GM12872 (cell line): Measurements from ENCODE around the gene TNFSF12.

Experiments
- TF ChIP-seq, protein P1 (sequence below): IDR thresholded peaks from 3 replicates; pipeline ENCODE4 v1.5.1; 2011; ENCODE audit warnings: low read depth, mild to moderate bottlenecking, low read length, moderate library complexity; ENCODE audit not compliant: insufficient read depth

Gene TNFSF12

DNA sequence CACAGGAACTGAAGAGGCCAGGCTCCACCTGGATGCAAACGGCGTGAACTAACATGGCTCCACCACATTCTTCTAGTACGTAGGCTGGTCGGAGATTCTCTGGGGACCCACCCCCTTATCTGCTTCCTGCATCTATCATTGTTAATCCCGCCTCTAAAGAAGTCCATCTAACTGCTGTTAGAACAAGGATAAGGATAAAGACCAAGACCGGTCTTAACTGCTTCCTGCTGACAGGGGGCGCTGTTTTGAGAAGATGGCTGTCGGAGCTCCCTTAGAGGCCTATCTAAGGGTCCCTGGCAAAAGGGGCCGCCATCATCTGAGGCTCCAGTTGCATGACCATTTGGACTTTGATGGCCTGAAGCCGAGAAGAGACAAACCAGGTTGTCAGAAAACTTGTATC, 25.8 kb upstream of the TNFSF12 start:
- TF ChIP-seq, protein P1, sequence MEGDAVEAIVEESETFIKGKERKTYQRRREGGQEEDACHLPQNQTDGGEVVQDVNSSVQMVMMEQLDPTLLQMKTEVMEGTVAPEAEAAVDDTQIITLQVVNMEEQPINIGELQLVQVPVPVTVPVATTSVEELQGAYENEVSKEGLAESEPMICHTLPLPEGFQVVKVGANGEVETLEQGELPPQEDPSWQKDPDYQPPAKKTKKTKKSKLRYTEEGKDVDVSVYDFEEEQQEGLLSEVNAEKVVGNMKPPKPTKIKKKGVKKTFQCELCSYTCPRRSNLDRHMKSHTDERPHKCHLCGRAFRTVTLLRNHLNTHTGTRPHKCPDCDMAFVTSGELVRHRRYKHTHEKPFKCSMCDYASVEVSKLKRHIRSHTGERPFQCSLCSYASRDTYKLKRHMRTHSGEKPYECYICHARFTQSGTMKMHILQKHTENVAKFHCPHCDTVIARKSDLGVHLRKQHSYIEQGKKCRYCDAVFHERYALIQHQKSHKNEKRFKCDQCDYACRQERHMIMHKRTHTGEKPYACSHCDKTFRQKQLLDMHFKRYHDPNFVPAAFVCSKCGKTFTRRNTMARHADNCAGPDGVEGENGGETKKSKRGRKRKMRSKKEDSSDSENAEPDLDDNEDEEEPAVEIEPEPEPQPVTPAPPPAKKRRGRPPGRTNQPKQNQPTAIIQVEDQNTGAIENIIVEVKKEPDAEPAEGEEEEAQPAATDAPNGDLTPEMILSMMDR, result peak; percentile 64

DNA sequence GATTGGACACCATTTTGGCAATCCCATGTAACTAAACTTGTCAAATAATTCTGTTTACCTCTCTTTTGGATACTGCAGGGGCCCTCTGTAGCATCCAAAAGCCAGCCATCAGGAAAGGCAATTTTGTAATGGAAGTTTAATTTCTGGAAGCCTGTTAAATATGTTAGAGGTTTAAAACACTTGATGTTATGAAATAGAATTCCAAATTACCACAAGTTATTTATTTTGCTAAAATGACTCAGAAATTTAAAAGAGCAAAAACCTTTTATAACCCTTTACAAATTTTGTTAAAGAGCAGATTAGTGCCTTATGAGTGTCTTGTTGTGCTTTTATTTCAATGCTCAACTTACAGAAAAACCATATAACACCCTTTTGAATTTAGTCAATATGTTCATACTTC, 20.0 kb upstream of the TNFSF12 start:
- TF ChIP-seq, protein P1, result no peak

DNA sequence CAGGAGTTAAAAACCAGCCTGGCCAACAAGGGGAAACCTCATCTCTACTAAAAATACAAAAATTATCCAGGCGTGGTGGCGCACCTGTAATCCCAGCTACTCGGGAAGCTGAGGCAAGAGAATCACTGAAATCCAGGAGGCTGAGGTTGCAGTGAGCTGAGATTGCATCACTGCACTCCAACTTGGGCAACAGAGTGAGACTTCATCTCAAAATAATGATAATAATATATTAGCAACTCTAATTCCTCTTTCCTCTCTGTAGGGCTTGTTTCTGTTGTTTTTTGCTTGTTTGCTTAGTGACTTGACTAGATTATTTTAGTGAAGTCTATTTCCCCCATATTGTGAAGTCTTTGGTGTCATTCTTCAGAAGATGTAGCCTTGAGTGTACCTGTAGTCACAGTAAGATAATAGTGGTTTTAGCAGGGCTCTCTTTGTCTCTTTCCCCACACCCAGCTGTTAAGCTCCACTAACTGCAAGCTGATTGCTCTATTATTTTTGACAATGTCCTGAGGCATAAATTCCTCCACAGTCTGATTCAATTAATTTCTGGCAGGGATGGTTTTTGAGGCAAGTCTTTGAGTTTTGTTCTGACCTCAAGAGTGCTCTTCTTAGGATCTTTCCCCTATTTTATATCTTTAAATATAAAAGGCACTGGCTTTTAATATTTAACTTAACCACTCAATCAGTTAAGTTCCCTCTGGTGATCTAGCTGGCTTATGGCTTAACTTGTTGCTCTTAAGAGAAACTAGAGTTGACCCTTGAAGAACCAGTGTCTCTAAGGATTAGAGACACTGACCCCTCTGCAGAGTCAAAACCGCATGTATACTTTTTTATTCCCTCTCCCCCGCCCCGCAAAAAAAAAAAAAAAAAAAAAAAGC, 18.6 kb upstream of the TNFSF12 start:
- TF ChIP-seq, protein P1, result no peak

DNA sequence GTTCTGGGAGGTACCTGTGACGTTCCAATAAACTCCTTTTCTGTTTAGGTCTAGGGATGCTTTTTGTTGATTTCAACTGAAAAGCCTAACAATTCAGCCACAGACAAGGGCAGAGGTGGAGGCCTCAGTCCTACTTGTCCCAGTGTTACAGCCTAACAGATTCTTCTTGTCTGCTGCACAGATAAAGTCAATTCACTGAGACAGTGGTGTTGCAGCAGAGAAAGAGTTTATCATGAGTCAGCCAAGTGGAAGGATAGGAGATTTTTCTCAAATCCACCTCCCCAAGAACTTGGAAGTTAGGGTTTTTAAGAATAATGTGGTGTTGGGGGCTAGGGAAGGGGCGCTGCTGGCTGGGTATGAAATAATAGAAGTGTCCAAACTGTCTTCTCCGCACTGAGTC, 10.8 kb upstream of the TNFSF12 start:
- TF ChIP-seq, protein P1, result no peak

DNA sequence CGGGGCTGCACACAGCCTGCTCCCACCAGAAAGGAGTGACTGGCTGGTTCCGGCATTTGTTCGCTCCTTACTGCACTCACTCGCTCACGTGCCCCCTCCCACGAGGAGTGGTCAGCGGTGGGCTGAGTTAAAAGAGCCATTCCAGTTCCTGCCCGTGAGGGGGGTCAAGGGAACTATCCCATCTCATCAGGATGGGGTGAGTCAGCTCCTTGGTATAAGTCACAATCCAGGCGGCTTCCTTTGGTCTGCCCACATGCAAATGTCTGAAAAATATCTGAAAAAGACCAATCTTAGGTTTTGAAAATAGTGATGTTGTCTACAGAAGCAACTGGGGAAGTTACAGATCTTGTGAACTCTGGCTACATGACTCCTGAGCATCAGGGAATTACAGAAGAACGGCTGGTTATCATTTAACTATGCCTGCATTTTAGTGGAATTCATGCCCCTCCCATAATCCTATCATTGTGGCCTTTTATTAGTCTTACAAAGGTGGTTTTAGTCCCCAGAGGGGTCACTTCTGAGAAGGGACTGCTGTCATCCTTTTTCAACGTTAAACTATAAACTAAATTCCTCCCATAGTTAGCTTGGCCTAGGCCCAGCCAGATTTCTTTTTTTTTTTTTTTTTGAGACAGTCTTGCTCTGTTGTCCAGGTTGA, 9.8 kb upstream of the TNFSF12 start:
- TF ChIP-seq, protein P1, result no peak

DNA sequence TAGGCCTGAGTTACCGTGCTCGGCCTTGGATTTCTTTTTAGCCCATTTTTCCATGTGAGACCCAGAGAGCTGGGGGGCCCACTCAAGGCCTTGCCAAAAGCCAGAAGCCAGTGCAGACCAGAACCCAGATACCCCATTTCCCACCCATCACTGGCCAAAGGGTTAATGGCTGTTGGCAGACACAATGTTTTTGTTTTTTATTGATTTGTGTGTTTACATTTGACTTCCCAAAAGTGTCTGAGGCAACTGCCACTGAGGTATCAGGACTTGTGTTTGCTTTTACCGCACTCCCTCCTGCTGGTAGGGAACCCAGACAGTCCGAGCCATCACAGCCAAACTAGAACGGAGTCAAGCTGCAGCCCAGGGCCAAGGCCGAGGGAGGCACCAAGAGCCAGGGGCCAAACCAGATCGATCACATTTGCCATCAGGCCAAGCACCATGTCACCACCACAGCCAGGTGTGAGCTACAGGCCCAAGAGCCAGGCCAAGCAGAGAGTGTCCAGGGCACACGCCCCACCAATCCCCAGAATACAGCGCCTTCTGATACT, 7.7 kb upstream of the TNFSF12 start:
- TF ChIP-seq, protein P1, result no peak

DNA sequence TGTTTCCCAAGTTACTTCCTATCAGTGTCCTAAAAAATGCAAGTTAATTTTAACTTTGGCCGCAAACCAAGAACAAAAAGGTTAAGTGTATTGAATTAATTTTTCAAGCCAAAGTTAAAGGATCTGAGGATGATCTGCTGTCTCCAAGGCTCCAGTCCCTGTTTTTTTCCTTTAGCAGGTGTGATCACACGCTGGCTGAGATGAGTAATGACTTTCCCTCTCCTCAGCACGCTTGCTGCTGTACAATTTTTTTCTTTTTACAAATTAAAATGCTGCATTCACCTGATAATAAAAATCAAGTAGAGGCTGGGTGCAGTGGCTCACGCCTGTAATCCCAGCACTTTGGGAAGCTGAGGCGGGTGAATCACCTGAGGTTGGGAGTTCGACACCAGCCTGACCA, 3.9 kb upstream of the TNFSF12 start:
- TF ChIP-seq, protein P1, result no peak
